Suppressor macrophage treated with lipopolysaccharide for 1 hour (primary cell): ENCODE measurements around the gene EHBP1L1.
A peak's percentile ranks its signal among the peaks of the same experiment; 100 is the strongest.

Source experiments
- DNase-seq, 3 donors: peaks; one replicate each; pipeline ENCODE4 v3.0.0-alpha.2; 2020 to 2022

Gene EHBP1L1

DNA sequence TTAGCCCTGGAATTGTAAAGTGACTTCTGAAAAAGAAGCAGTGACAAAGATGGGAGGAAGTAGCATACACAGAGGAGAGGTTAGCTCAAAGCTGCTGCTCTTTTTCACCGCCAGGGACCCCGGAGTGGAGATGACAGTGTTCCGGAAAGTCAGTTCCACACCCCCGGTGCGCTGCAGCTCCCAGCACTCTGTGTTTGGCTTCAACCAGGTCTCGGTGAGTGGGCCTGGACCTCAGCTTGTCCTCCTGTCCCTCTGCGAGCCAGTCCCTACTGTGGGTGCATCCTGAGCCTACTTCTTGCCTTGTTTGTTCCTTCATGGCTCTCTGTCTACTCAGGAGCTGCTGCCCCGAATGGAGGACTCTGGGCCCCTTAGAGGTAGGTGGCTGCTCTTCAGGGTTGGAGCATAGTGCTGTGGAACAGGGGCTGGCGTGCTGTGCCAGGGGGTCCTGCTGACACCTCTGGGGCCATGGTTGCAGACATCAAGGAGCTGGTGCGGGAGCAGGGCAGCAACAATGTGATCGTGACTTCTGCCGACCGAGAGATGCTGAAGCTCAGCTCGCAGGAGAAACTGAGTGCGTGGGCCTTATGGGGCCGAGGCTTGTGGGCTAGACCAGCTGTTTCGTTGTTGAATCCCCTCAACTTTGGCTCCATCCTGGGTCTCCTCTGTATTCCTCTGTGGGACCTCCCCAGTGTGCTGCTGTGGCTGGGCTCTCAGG, 41.4 kb downstream of the EHBP1L1 start:
- no peak for DNase-seq

DNA sequence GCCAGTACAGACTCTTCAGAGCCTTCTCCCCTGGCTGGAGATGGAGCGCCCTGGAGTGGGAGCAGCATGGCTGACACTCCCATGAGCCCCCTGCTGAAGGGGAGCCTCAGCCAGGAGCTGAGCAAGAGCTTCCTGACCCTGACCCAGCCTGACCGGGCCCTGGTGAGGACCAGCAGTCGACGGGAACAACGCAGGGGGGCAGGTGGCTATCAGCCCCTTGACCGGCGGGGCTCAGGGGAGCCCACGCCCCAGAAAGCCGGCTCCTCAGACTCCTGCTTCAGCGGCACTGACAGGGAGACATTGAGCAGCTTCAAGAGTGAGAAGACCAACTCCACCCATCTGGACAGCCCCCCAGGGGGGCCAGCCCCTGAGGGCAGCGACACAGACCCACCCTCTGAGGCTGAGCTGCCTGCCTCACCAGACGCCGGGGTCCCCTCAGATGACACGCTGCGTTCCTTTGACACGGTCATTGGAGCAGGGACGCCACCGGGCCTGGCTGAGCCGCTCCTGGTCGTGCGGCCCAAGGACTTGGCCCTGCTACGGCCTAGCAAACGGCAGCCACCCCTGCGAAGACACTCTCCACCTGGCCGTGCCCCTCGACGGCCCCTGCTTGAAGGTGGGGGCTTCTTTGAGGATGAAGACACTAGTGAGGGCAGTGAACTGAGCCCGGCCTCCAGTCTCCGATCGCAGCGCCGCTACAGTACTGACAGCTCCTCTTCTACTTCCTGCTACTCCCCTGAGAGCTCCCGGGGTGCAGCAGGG, 42.3 kb downstream of the EHBP1L1 start:
- DNase-seq: no peak

DNA sequence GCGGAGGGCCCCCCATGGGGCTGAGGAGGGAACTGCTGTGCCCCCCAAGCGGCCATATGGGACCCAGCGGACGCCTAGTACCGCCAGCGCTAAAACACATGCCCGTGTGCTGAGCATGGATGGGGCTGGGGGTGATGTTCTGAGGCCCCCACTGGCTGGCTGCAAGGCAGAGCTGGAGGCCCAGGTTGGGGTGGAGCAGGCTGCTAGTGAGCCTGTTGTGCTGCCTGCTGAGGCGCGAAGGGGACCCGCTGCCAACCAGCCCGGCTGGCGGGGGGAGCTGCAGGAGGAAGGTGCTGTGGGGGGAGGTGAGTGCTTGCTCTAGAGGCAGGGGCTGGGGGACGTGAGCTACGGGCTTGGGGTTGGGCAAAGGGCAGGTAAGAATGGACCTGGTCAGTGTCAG, 42.9 kb downstream of the EHBP1L1 start:
- no peak for DNase-seq

DNA sequence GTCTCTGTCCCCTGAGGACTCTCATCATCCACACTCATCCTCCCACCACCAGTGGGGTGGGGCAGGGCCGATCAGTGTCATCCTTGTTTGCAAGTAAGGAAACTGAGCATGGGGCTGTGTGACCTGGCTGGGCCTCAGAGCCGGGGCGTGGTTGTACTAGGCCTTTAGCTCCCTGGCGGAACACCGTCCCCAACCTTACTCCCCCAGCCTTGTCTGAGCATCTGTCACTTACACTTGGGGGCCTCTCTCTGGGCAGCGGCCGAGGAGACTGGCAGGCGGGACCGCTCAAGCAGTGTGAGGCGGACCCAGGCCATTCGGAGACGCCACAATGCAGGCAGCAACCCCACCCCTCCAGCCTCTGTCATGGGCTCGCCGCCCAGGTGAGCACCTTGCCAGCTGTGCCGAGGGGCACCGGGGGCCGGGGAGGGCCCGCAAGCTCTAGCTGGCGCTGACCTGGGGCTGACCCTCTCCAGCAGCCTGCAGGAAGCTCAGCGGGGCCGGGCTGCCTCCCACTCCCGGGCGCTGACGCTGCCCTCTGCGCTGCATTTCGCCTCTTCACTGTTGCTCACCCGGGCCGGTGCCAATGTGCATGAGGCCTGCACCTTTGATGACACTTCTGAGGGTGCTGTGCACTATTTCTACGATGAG, 43.6 kb downstream of the EHBP1L1 start:
- no peak for DNase-seq

DNA sequence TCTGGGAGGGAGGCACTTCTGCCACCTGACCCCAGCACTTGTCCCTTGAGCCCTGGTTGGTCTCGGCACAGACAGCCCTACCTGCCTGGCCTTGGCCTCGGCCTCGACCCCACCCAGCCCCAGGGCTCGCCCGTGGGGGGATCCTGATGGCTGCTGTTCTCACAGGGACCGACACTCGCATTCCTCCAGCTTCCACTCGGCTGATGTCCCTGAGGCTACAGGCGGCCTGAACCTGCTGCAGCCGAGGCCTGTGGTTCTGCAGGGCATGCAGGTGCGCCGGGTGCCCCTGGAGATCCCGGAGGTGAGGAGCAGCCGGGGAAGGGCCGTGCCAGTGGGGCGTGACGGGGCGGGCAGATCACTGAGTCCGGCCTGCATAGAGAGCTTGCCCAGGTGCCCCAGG, 44.8 kb downstream of the EHBP1L1 start:
- DNase-seq: no peak

DNA sequence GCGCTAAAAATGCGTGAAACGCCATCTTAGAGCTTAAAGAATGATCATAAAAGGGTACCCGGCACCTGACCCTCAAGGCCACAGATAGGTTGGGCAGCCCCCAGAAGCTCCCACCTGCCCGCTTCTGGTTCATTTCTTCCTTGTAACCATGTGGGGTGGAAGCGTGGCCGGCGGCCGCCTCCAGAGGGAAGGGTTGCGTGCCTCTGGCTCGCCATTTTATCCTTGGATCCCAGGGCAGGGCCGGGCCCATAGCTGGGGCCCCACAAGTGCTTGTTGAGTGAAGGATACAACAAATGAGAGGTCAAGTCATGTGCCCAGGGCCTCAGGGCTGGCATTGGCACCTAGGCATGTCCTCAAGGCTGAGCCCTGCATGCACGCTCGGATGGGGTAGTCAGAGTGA, 45.6 kb downstream of the EHBP1L1 start:
- DNase-seq: no peak

DNA sequence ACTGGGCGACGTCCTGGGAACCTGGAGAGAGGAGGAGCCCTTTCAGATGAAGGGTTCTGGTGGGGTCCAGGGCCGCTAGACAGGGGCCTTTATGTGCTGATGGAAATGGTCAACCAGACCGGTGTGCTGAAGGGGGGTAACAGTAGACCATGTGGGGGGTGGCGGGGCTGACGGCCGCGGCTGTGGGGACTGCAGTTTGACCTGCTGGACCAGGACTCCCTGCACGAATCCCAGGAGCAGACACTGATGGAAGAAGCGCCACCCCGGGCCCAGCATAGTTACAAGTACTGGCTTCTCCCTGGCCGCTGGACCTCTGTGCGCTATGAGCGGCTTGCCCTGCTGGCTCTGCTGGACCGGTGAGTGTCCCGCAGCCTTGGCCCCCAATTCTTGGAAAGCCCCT, 46.2 kb downstream of the EHBP1L1 start:
- no peak for DNase-seq

DNA sequence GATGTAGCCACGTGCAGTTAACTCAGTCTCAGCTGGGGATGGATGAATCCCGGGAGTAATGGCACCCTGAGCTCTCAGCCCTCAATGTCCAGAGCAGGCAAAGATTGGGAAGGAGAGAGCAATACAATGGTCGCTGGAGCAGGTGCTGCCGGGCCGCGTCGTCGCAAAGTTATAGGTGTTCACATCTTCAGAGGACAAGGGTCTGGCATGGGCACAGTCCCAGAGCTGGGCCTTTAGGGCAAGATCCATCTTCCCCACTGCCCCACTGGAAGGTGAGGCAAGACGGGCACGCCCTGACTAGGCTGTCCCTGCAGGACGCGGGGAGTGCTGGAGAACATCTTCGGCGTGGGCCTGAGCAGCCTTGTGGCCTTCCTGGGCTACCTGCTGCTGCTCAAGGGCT, 47.3 kb downstream of the EHBP1L1 start:
- no peak for DNase-seq

DNA sequence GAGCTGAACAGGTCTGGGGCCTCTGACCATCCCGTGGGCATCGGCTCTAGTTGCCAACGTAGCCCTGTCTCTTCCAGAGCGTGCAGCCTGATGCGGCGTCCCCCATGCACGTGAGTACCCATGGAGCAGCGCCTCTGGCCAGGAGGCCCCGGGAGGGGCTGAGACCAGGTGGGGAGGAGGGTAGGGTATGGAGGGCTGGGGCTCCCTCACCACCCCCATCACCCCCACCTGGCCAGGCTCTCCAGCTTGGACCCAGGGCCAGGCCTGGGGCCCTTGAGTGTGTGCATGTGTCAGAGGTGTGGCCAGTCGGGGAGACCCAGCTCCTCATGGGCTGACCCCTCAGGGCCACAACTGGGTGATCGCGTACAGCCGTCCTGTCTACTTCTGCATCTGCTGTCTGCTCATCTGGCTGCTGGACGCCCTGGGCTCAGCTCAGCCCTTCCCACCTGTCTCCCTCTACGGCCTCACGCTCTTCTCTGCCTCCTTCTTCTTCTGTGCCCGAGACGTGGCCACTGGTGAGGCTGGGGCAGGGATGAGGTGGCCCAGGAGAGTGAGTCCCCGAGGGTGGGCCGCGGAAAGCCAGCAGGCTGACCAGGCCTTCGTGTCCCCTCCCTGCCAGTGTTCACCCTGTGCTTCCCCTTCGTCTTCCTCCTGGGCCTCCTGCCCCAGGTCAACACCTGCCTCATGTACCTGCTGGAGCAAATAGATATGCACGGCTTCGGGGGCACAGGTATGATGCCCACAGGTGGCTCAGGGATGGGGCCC, 48.2 kb downstream of the EHBP1L1 start:
- no peak for DNase-seq

DNA sequence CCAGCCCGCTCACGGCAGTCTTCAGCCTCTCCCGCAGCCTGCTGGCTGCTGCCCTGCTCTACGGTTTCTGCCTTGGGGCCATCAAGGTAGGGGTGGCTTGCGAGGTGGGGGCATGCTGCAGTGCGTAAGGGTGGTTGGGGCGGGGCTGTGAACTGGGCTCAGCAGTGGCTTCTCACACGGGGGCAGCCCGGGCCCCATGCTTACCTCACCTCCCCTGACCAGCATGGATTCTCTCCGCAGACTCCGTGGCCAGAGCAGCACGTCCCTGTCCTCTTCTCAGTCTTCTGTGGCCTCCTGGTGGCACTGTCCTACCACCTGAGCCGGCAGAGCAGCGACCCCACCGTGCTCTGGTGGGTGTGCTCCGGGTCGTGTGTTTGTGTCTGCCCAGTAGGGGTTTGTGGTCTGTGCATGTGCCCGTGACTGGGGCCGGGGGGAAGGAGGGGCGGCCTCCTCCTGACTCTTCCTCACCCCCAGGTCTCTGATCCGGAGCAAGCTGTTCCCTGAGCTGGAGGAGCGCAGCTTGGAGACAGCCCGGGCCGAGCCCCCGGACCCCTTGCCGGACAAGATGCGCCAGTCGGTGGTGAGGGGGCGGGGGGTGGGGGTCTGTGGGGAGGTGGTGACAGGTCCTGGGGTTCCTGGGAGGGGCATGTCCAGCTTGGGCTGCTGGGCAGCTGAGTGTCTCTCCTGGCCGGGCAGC, 49.2 kb downstream of the EHBP1L1 start:
- DNase-seq: no peak

DNA sequence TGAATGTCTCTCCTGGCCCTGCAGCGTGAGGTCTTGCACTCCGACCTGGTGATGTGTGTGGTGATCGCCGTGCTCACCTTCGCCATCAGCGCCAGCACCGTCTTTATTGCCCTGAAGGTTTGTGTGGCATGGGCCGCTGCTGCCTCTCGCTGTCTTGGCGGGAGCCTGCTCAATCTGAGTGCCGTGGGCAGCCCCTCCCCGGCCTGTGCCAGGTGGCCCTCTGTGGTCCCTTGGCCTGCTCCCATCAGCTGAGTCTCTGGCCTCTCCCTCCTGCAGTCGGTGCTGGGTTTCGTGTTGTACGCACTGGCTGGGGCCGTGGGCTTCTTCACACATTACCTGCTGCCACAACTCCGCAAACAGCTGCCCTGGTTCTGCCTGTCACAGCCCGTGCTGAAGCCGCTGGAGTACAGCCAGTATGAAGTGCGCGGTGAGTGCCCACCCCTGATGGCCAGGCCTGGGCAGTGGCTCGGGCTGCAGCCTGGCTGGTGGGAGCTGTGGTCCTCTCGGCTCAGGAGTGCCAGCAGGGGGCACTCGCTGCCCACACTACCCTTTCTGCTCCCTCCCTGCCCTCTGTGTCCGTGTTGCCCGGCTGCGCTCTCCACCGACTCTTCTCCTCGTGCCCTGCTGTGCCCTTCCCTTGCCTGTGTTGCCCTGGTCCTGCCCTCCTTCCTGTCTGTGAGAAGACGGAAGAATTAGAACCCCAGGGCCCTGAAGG, 49.9 kb downstream of the EHBP1L1 start:
- DNase-seq: peak; percentile 69 to 88 (median 80)

DNA sequence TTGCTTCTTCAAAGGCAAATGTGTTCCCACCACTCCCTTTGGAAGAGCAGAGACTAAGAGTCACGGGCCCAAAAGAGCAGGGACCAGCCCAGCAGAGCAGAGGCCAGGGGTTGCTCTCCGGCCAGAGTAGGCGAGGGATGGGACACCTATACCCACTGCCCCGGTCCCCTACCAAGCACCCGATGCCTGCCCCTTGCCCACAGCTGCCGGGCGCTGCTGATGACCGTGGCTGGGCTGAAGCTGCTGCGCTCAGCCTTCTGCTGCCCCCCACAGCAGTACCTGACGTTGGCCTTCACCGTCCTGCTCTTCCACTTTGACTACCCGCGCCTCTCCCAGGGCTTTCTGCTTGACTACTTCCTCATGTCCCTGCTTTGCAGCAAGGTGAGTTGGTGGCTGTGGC, 51.3 kb downstream of the EHBP1L1 start:
- DNase-seq: no peak

DNA sequence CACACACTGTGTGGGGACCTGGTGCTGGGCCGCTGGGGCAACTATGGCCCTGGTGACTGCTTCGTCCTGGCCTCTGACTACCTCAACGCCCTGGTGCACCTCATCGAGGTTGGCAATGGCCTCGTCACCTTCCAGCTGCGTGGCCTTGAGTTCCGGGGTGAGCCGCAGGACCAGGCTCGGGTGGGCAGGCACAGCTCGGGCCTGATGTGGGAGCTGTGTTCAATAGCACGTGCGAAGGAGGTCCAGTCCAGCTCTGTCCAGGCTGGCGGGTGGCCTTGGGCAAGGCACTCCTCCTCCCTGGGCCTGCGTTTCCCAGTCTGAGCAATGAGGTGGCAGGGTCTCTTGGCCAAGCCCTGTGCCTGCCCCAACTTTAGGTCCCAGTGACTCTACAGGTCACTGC, 53.7 kb downstream of the EHBP1L1 start:
- no peak for DNase-seq

DNA sequence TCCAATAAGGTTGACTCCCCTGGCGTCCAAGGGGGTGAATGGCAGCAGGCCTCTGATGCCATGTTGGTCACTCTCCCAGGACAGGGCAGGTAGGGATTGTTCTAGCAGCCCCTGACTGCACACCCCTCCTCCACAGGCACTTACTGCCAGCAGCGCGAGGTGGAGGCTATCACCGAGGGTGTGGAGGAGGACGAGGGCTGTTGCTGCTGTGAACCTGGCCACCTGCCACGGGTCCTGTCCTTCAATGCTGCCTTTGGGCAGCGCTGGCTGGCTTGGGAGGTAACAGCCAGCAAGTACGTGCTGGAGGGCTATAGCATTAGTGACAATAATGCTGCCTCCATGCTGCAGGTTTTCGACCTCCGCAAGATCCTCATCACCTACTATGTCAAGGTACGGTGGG, 54.4 kb downstream of the EHBP1L1 start:
- no peak for DNase-seq

DNA sequence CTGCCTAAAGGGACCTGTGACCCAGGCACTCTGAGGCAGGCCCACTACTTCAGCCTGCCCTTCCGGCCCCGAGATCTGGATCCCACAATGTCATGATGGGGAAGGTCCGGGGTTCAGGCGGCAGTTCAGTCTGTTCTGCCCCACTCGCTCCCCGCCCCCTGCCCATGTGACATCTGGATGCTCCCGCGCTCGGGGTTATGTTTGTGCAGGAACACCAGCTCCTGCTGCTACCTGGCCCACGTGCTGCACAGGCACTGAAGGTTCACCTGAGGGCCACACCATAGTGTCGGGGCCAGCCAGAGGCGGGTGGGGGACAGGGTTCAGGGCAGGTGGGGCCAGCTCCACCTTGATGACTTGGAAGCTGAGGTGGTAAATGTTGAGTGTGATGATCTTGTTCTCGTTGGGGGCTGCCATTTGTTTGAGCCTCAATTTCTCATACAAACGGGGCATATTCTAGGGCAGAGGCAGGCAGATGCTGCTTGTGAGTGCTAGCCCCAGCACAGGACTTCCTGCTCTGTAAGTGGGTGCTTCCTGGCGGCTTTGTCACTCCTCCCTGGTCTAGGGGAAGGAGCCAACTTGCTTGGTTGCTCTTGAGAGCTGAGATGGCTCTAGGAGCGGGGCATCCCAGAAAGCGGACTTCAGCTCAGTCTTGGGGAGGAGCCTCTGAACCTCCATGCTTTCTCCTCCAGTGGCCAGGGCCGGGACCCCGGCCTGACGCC, 57.7 kb downstream of the EHBP1L1 start:
- DNase-seq: no peak

DNA sequence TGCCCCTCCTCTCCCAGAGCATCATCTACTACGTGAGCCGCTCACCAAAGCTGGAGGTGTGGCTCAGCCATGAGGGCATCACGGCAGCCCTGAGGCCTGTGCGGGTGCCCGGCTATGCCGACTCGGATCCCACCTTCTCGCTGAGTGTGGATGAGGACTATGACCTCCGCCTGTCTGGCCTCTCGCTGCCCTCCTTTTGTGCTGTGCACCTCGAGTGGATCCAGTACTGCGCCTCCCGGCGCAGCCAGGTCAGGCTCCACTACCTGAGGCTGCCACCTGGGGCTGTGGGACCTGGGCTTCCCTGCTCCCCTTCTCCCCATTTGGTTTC, 58.2 kb downstream of the EHBP1L1 start:
- no peak for DNase-seq

DNA sequence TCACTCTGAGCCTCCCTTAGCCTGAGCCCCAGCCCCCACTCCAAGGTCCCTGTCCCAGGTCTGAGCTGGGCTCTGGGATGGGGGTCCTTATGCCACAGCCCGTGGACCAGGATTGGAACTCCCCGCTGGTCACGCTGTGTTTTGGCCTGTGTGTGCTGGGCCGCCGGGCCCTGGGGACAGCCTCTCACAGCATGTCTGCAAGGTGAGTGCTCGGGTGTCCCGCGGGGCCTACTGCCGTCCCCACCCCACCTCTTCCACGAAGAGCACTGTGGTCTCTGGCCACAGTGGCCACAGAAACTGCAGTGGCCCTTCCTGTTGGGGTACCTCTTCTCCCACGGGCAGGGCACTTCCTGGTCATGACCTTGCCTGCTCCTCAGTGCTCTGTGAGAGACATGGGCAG, 58.6 kb downstream of the EHBP1L1 start:
- no peak for DNase-seq

DNA sequence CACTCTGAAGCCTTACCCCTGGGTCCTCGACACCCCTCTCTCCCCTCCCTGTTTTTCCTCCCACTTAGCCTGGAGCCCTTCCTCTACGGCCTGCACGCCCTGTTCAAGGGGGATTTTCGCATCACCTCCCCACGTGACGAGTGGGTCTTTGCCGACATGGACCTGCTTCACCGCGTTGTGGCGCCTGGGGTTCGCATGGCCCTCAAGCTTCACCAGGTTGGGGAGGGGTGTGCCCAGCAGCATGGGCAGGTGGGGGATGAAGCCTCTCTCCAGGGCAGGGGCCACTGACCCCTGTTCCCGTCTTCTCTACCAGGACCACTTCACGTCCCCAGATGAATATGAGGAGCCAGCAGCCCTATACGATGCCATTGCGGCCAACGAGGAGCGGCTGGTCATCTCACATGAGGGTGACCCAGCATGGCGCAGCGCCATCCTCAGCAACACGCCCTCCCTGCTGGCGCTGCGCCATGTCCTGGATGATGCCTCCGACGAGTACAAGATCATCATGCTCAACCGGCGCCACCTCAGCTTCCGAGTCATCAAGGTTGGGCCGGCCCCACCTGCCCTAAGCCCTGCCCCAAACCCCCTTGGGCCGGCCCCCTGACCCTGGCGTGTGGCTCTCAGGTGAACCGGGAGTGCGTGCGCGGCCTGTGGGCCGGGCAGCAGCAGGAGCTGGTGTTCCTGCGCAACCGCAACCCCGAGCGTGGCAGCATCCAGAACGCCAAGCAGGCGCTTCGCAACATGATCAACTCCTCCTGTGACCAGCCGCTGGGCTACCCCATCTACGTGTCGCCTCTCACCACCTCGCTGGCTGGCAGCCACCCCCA, 59.3 kb downstream of the EHBP1L1 start:
- DNase-seq: no peak

DNA sequence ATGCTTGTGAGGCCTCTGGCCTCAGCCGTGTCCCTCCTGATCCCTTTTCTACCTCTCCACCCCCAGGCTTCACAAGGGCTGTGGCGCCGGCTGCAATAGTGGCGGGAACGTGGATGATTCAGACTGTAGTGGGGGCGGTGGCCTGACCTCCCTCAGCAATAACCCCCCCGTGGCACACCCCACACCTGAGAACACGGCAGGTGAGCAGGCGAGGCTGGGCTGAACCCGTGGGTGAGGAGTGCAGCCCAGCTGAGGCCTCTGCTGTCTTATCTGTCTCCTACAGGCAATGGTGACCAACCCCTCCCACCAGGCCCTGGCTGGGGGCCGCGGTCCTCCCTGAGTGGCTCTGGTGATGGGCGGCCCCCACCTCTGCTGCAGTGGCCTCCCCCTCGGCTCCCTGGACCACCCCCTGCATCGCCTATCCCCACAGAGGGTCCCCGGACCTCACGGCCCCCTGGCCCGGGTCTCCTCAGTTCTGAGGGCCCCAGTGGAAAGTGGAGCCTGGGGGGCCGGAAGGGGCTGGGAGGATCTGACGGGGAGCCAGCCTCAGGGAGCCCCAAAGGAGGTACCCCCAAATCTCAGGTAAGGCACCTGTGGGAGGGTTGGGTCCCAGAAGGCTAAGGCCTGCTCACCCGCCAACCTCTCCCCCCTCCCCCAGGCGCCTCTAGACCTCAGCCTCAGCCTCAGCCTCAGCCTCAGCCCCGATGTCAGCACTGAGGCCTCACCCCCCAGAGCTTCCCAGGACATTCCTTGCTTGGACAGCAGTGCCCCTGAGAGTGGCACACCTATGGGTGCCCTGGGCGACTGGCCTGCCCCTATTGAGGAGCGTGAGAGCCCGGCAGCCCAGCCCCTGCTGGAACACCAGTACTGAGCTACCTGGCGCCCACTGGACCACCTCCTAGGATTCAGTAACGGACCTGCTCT, 60.5 kb downstream of the EHBP1L1 start:
- DNase-seq: no peak
